Endothelial cell (in vitro differentiated cells): Measurements from ENCODE around the gene KLF16. TPM values are rescaled to one million over a fixed set of nuclear protein-coding genes. Genes with fewer than 3 reads are reported as not detected.
A peak's percentile ranks its signal among the peaks of the same experiment; 100 is the strongest.

Source experiments
- DNase-seq: peaks from one replicate; pipeline ENCODE4 v3.0.0; 2021; ENCODE audit warnings: low spot score
- H3K27ac Mint-ChIP-seq: one replicate; pipeline ENCODE4 v1.8.0; 2021; ENCODE audit warnings: mixed read lengths, inconsistent platforms; ENCODE audit not compliant: unreplicated experiment
- H3K27me3 Mint-ChIP-seq: one replicate; pipeline ENCODE4 v1.8.0; 2021; ENCODE audit warnings: mild to moderate bottlenecking, moderate library complexity, mixed read lengths, inconsistent platforms; ENCODE audit not compliant: unreplicated experiment
- H3K36me3 Mint-ChIP-seq: one replicate; pipeline ENCODE4 v1.8.0; 2021; ENCODE audit warnings: mild to moderate bottlenecking, low read depth, mixed read lengths, inconsistent platforms; ENCODE audit not compliant: unreplicated experiment
- H3K4me1 Mint-ChIP-seq: one replicate; pipeline ENCODE4 v1.8.0; 2021; ENCODE audit warnings: mild to moderate bottlenecking, mixed read lengths, inconsistent platforms; ENCODE audit not compliant: unreplicated experiment
- H3K4me3 Mint-ChIP-seq: one replicate; pipeline ENCODE4 v1.8.0; 2021; ENCODE audit warnings: mild to moderate bottlenecking, mixed read lengths, inconsistent platforms; ENCODE audit not compliant: unreplicated experiment
- H3K9me3 Mint-ChIP-seq: one replicate; pipeline ENCODE4 v1.8.0; 2021; ENCODE audit warnings: mixed read lengths, inconsistent platforms; ENCODE audit not compliant: unreplicated experiment
- CTCF ChIP-seq: fragments of 200-600 bp; sonication (generic); IDR thresholded peaks from one replicate; pipeline ENCODE4 v1.5.0; 2021; ENCODE audit warnings: antibody characterized with exemption; ENCODE audit not compliant: unreplicated experiment
- total RNA-seq: library from RNA; stranded (reverse); fragmentation: NEBNext Ultra II Directional; extraction: Animal tissue kit (Norgen Biotek cat#: 25700); gene quantifications from one replicate; pipeline ENCODE4 v1.2.1, GENCODE V29; 2021; ENCODE audit not compliant: unreplicated experiment

The KLF16 gene
- total RNA-seq, 1 donor from 2014 or later: 19.9 TPM

DNA sequence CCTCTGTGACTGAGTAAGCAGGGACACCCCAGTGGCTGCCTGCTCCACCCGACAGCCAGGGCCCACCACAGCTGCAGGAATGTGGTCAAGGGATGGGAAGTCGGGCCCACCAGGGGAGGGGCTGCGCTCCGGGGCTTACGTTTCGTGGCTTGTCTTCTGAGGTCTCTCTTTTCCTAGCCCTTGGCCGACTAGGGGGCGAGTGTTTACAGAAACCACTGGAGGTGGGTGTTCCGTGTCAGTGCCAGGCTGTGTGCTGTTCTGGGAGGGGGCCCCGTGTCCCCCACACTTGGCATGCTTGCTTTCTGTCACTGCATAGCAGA, 46.3 kb upstream of the KLF16 start:
- peaks cover 3% of the 10 kb centered on the region for H3K27me3 Mint-ChIP-seq
- H3K4me3 Mint-ChIP-seq: no peak overlapping the region
- no peak for DNase-seq
- peaks cover 9% of the 10 kb centered on the region for H3K4me1 Mint-ChIP-seq
- H3K36me3 Mint-ChIP-seq: peaks cover 4% of the 10 kb centered on the region
- H3K9me3 Mint-ChIP-seq: no peaks in the 10 kb centered on the region
- H3K27ac Mint-ChIP-seq: no peak overlapping the region
- TF ChIP-seq CTCF: no peak

GRCh38 chr19:1908364-1908678, 44.9 kb upstream of the KLF16 start:
- no peak overlapping the region for H3K27ac Mint-ChIP-seq
- TF ChIP-seq CTCF: no peak
- H3K27me3 Mint-ChIP-seq: peaks cover 3% of the 10 kb centered on the region
- DNase-seq: no peak
- H3K4me1 Mint-ChIP-seq: peaks cover 15% of the 10 kb centered on the region
- no peaks in the 10 kb centered on the region for H3K9me3 Mint-ChIP-seq
- H3K36me3 Mint-ChIP-seq: peaks cover 4% of the 10 kb centered on the region
- H3K4me3 Mint-ChIP-seq: no peak overlapping the region

DNA sequence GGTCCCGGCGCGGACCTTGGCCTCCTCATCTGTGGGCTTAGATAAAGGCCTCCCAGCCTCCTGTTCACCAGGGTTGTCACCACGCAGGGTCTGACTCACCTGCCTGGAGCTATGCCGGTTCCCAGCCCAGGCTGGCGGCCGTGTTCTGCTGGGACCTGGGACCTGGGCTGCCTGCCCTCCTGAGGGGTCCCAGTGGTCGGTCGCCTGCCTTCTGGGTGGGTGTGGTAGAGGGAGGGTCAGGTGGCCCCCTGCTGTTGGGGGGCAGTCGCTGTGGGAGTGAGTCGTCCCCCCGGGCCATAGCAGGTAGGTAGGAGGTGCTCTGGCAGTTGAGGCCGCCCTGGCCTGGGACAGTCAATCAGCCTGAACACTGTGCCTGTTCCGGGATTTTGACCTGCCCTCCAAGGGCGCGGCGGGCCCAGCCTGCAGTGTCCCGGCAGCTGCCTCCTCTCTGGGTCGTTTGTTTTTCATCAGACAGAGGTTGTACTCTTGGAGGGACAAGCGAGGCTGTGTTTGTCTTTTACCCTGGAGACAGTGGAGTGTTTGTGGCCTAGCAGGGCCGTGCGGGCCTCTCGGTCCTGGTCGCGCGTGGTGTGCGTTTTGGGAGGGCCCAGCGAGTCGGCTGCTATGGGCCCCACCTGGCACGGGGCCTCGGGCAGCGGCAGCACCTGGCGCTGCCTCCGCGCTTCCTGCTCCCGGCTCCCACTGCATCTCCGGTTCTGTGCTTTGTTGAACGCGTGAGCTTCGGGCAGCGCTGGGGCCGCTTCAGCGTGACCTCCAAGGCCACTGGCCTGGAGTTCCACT, 44.4 kb upstream of the KLF16 start:
- H3K36me3 Mint-ChIP-seq: peaks cover 4% of the 10 kb centered on the region
- TF ChIP-seq CTCF: no peak
- peaks cover 15% of the 10 kb centered on the region for H3K4me1 Mint-ChIP-seq
- no peak overlapping the region for H3K27ac Mint-ChIP-seq
- DNase-seq: no peak
- no peaks in the 10 kb centered on the region for H3K9me3 Mint-ChIP-seq
- H3K27me3 Mint-ChIP-seq: peaks cover 3% of the 10 kb centered on the region
- H3K4me3 Mint-ChIP-seq: no peak overlapping the region

GRCh38 chr19:1906985-1907562, 43.7 kb upstream of the KLF16 start:
- H3K27me3 Mint-ChIP-seq: peaks cover 3% of the 10 kb centered on the region
- no peaks in the 10 kb centered on the region for H3K9me3 Mint-ChIP-seq
- H3K36me3 Mint-ChIP-seq: peaks cover 4% of the 10 kb centered on the region
- no peak for DNase-seq
- H3K4me3 Mint-ChIP-seq: peak overlapping the region; percentile 48
- no peak for TF ChIP-seq CTCF
- no peak overlapping the region for H3K27ac Mint-ChIP-seq
- H3K4me1 Mint-ChIP-seq: peaks cover 15% of the 10 kb centered on the region

DNA sequence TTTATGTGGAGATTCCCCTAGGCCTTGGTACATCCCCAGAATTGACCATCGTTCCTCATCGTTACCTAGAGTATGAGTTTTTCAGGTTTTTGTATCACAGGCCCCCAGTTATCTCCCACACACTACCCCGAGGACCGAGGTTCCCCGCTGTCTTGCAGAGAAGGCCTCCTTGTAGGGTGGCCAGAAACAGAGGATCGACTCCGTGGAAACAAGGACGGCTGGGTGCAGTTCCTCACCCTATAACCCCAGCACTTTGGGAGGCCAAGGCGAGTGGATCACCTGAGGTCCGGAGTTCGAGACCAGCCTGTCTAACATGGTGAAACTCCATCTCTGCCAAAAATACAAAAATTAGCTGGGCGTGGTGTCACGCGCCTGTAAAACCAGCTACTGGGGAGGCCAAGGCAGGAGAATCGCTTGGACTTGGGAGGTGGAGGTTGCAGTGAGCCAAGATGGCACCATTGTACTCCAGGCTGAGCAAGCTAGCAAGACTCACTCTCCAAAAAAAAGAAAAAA, 42.5 kb upstream of the KLF16 start:
- Mint-ChIP-seq H3K9me3 (no peaks in the 10 kb centered on the region), H3K4me3 (peak overlapping the region; percentile 93), H3K27ac (peak overlapping the region; percentile 89), H3K4me1 (peaks cover 15% of the 10 kb centered on the region), H3K27me3 (peaks cover 3% of the 10 kb centered on the region), H3K36me3 (peaks cover 4% of the 10 kb centered on the region)
- no peak for TF ChIP-seq CTCF
- DNase-seq: no peak
